IPS DF 4.7 (cell line): ENCODE results near the gene C1RL.

ENCODE experiments used
- DNase-seq: peaks from one replicate; pipeline ENCODE4 v3.0.0-alpha.2; 2013; ENCODE audit warnings: low spot score; ENCODE audit errors: extremely low read depth

The C1RL gene

GRCh38 chr12:7137908-7138307 lies 28.9 kb upstream of the C1RL start:
- no peak for DNase-seq

GRCh38 chr12:7136676-7137075 lies 27.7 kb upstream of the C1RL start:
- no peak for DNase-seq

- no peak for DNase-seq
Measured at GRCh38 chr12:7136071-7136470, 27.1 kb upstream of the C1RL start.

GRCh38 chr12:7134396-7135166 lies 25.6 kb upstream of the C1RL start:
- DNase-seq, result no peak

- DNase-seq, result no peak
Measured at GRCh38 chr12:7131502-7131866, 22.5 kb upstream of the C1RL start.

- DNase-seq, result no peak
Measured at GRCh38 chr12:7130701-7131501, 21.9 kb upstream of the C1RL start.

- no peak for DNase-seq
Measured at GRCh38 chr12:7129872-7130691, 21.1 kb upstream of the C1RL start, which contains the start of gene CLSTN3. Gene CLSTN3 (plus strand): TSS chr12:7130371. CDS start chr12:7130649, 278 bp downstream.

- DNase-seq, result no peak
Measured at GRCh38 chr12:7129287-7129871, 20.4 kb upstream of the C1RL start.

- no peak for DNase-seq
Measured at GRCh38 chr12:7128681-7129286, 19.8 kb upstream of the C1RL start, which contains the start of gene RBP5. Gene RBP5 (minus strand): TSS chr12:7128889. CDS start chr12:7128775, 114 bp downstream.

- DNase-seq, result no peak
Measured at GRCh38 chr12:7127916-7128626, 19.1 kb upstream of the C1RL start.

- DNase-seq, result no peak
Measured at GRCh38 chr12:7125632-7126227, 16.7 kb upstream of the C1RL start.

GRCh38 chr12:7123806-7124522 lies 14.9 kb upstream of the C1RL start:
- no peak for DNase-seq

- no peak for DNase-seq
Measured at GRCh38 chr12:7122811-7123769, 14.1 kb upstream of the C1RL start.

GRCh38 chr12:7121324-7121723 lies 12.3 kb upstream of the C1RL start:
- no peak for DNase-seq

GRCh38 chr12:7120166-7120565 lies 11.2 kb upstream of the C1RL start:
- DNase-seq, result no peak

GRCh38 chr12:7118881-7119280 lies 9.9 kb upstream of the C1RL start:
- DNase-seq, result no peak

GRCh38 chr12:7117670-7118069 lies 8.7 kb upstream of the C1RL start:
- DNase-seq, result no peak

- DNase-seq, result no peak
Measured at GRCh38 chr12:7116916-7117315, 7.9 kb upstream of the C1RL start.
